GM18499 (cell line): ENCODE data around the gene HDAC4.

Experiments
- ATAC-seq: cut with Tn5 transposase; IDR thresholded peaks from one replicate; pipeline ENCODE4 v1.9.1; 2021; ENCODE audit warnings: moderate number of reproducible peaks; ENCODE audit not compliant: insufficient read depth, unreplicated experiment

HDAC4 gene

DNA sequence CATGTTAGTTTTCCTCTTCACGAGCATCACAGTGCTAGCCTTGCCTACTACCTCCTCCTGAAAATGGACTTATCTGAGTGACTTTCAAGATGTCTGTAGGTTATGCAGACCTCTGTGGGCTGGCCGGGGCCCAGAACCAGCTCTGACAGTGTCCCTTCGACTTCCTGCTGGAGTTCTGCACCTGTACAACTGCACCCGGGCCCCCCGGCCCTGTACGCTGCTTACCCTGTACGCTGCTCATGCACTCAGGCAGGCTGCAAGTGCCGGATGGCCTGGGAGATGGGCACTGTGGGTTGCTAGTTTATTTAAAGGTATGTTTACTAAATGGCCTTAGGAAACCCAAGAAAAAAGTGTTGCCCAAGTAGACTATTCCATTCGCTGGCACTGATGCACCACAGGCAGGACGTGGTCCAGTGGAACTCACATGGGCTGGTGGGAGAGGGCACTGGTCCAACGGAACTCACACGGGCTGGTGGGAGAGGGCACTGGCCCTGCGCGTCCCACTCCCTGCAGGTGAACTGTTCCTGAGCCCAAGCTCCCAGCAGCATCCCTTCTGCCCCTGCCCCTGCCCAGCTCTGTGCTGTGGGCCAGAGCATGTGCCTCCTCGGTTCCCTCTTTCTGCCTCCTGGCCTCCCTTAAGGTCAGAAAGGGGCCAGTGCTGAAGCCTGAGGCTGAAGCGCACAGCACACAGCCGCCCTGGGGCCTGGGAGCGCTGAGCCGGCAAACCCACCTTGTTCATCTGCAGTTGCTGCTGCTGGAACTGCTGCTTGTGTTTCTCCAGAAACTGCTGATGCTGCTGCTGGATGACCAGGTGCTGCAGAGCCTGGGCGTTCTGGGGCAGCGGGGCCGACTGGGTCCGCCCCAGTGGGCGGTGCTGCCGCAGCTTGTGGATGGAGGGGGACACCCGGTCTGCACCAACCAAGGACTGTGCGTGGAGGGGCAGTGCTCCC is 274.8 kb downstream of the HDAC4 start:
- ATAC-seq = no peak

DNA sequence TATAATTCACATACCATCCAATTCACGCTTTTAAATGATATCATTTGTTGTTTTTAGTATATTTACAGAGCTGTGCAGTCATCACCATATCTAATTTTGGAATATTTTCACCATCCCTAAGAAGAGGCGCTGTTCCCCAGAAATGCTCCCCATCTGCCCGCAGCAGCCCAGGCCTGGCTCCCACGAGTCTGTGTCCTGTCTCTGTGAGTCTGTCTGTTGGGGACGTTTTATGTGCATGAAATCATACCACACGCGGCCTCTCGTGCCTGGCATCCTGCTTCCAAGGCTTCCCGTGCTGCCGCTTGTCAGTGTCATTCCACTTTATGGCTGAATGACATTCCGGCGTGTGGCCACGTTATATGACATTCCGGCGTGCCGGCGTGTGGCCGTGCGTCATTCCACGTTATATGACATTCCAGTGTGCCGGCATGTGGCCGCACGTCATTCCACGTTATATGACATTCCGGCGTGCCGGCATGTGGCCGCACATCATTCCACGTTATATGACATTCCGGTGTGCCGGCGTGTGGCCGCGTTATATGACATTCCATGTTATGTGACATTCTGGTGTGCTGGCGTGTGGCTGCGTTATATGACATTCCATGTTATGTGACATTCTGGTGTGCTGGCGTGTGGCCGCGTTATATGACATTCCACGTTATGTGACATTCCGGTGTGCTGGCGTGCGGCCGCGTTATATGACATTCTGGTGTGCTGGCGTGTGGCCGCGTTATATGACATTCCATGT is 276.5 kb downstream of the HDAC4 start:
- no peak for ATAC-seq

DNA sequence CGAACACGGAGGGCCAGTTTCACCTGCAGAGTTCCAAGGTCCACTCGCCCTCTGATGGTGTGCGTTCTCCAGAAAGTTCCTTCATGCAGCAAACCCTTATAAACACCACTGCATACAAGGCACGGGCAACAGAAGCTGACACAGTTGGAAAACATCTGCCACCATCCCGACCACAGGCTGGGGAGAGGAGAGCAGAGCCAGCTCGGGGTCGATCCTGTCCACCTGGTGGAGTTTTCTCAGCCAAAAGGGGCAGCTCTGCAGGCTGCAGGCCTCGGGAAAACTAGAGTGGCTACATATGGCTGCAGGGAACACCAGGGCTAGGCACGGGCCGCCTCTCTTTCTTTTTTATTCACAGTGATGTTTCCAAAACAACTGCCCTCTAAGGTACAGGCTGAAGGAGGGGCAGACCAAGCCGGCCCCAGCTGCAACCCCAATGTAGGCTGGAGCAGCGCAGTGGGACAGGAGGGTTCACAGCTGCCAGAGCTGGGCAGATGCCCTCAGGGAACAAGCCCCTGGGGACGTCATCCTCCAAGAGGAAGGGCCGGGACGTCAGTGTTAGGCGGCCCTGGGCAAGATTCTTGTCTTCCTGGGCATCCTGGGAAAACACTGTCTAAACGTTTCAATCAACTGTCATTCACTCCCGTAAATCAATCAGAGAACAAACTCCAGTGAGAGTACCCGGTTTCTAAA is 278.3 kb downstream of the HDAC4 start:
- ATAC-seq = no peak

DNA sequence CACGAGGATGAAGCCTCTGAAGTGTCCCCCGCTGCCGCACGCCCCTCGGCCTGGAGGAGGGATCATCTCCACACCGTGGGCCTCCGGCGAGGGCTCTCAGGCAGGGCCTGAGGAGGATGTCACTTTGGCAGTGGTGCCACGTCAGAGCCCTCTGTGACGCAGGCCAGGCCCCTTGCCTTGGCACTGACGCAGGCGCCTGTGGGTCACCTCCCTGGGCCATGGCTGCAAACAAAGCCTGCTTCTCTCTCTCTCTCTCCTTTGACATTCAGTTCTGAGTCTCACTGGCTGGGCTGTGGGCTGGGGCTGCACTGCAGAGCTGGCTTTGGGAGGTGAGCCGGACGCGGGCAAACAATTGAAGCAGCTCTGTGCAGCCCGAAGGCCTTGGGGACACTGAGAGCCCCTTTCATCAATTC is 279.2 kb downstream of the HDAC4 start:
- ATAC-seq = no peak

DNA sequence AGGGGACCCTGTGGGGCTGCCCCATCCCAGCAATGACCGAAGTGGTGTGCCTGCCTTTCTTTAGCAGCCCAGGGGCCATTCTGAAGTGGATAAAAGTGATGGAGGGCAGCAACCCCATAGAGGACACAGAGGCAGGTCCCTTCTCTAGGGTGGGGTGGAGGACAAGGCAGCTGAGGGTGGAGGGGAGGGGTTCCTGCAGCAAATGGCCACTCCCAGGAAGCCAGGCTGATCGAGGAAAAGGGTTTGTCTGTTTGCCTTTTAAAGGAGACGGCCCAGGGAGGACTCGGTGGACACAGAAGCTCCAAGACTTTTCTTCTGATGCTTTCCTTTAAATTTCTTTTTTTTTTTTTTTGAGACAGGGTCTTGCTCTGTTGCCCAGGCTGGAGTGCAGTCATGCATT is 280.2 kb downstream of the HDAC4 start:
- no peak for ATAC-seq

DNA sequence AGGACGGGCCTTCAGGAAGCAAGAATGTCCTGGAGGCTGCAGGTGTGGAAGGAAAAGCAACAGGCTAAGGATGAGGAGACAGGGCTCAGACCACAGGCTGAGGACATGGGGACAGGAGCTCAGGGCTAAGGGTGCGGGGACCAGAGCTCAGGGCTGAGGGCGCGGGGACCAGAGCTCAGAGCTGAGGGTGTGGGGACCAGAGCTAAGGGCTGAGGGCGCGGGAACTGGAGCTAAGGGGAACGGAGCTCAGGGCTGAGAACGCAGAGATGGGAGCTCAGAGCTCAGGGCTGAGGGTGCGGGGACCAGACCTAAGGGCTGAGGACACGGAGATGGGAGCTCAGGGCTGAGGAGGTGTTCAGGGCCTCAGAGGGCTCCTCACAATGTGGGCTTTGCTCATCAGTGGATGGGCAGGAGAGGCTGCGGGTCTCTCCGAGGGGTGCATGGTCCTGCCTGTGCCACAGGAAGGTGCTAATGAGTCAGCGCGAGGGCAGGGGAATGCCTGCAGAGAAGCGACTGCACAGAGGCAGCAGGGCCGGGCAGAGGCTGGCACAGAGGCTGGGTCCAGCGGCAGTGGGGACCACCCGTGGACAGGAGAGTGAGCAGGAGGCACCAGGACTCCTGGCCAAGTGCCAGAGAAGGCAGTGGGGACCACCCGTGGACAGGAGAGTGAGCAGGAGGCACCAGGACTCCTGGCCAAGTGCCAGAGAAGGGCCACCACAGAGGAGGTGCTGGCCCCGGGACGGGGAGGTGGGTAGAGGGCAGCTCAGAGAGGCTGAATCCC is 281.3 kb downstream of the HDAC4 start:
- ATAC-seq = no peak

DNA sequence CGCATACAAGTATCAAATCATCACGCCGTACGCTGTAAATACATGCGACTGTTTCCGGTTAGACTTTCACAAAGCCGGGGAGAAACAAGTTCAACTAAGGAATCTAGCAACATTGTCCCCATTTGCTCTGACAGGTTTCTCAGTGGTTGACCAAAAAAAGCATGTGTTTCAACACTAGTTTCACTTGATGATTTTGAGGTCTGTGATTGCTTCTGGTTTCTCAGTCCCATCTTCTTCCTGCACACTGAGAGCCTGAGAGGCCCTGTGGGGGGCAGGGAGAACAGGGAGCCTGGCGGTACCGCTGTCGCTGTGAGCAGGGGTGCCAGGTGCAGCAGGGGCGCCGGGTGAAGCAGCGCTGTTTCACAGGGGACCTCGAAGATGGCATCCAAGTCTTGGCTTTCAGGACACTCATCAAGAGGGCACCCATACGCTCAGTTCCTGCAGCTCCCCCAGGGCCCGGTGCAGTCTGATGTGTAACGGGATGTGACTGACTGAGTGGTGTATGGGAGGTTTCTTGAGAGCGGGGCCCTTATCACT is 282.1 kb downstream of the HDAC4 start:
- ATAC-seq = no peak

DNA sequence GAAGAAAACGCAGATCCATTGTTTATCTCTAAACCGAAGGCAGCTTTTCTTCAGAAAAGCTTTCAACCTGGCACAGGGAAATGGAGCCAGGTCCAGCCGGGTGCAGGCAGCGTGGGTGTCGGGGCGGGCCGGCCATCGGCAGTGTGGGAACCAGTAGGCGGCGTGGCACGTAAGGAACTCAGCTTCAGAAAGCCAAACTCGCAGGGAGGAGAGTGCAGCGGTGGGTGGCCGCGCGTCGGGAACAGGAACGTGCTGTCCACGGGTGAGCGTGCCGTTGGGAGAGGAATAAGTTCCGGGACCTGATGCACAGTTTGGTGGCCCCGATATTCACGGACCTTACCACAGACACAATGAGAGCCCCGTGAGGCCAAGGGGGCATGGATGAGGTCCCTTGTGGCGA is 282.6 kb downstream of the HDAC4 start:
- no peak for ATAC-seq

DNA sequence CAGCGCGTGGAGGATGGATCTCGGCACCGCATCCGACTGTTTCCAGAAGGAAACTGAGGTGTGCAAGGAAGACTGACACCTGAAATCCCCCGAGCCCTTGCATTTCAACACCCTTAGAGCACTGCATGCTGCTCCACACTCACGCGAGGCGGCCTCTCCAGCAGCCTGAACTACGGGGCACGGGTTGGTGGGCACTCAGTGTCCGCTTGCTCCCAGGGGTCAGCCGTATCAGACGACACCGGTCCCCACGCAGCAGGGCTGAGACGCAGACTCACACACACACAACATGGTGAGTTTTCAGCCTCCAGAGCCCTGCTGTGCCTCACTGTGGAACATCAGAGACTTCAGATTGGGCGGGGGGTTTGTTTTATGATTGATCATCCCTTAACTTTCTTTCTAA is 283.0 kb downstream of the HDAC4 start:
- ATAC-seq = no peak

DNA sequence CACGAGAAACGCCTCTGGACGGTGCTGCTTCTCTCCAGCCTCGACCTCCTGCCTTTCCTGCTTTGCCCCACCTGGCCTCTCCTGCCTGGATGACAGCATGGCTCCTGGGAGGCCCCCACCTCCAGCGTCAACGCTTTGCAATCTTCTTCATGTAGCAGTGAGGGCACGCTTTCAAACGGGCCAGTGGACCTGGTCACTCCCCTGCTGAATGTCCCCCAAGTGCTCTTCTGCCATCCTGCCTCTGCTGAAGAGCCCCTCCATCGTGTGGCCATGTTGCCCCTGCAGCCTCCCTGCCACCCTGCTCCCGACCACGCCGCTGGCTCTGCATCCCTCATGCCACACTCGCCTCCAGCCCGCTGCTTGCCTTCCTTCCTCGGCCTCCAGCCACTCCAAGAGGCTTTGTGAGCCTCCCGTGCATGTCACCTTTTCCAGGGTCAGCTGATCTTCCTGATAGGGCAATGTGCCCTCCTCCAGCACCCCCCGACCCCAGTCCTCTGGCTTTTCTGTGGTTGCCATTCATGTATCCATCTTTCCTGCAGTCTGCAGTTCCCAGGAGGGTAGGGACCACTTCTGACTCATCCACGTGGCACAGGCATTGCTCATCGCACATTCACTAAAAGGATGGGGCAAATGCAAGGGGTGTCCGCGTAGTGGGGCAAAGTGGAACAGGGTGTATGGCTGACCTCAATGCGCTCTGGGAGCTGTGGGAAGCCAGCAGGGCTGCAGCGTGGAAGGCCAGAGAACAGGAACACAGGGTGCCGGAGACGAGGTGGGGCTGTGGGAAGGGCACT is 284.2 kb downstream of the HDAC4 start:
- no peak for ATAC-seq

DNA sequence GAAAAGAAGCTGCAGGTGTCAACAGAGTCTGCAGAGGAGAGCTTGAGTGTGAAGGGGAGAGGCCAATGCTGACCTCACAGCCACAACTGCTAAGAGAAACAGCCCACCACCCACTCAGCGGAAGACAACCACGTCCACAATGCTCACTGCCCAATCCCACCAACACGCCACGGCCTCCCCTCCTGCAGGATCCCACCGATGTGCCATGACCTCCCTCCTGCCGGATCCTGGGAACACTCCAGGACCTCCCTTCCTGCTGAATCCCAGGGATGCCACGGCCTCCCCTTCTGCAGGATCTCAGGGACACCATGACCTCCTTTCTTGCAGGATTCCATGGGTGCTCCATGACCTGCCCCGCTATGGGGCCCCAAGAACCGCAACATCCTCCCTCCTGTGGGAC is 285.2 kb downstream of the HDAC4 start:
- ATAC-seq = no peak

DNA sequence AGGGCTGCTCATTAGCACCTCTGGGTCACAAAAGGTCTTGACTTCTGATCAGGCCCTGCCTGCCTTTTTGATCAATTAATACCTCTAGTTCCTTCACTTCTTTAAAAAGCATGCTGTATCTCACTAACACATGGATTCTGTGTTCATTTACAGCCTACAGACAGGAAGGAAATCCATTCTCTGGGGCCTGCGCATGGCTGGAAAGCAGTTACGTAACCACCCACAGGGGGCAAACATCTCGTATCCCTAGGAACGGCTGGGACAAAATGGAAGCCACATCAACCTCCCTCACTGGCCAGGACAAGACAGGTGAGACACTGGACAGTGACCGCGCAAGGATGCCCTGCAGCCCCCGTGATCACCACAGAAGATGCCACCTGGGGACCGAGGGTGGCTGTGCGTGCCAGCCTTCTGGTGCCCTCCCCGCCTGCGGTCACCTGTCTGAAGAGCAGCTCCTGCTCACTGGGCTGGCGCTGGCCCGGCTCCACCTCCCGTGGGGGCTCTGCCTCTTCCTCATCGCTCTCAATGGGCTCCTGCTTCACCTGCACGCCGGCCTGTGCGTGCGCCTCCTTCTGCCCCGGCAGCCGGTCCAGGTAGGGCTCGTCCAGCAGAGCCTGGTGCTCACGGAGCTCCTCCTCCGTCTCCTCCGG is 286.1 kb downstream of the HDAC4 start:
- no peak for ATAC-seq

DNA sequence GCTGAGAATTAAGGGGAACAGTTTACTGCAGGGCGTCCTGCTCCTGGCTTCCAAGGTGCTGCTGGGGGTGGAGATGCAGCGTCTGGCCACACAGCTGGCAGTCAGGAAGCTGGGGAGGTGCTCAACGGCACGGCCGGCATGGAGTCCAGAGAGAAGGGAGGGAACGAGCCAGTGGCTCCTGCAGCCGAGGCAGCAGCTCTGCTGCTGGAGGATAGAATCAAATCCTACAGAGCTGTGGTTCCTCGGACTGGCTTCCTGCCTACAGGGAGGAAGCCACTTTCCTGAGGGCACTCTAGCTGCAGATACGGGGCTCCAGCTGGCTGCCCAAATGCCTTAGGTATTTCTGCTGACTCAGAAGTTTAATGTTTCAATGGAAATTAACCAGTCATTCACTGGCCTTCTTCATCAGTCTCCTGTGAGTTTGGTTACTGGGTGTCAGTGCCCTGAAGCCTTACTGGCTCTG is 286.7 kb downstream of the HDAC4 start:
- no peak for ATAC-seq

DNA sequence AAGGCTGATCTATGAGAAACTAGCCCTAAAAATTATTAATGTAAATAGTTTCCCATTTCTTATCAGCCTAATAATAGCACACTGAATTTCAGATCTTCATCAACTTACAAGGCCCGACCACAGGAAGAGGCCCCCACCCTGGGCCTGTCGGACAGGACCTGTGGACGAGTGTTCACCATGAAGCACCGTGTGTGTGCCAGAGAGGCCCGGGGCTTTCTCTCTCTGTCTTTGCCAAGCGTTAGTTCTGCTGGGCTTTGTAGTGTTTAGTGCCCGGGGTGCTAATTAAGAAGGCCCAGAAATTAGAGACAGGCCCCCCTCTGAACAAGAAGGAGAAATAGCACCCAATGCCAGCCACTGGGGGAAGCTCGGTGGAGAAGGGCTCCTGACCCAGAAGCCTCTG is 287.2 kb downstream of the HDAC4 start:
- ATAC-seq = no peak

DNA sequence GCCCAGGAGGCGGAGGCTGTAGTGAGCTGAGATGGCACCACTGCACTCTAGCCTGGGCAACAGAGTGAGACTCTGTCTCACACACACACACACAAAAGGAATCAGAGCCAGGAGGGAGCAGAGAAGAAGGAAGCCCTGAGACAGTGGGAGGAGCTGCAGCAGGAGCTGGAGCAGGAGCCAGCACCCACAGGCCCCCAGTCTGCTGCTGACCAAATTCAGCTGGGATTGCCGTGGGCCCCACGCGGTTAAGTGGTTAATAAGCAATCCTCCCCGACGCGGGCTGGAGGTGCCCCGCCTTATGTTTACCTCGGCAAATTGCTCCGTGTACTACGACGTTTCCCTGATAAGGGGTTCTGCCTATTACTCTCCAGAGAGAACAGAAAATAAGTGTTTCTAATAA is 287.6 kb downstream of the HDAC4 start:
- no peak for ATAC-seq

DNA sequence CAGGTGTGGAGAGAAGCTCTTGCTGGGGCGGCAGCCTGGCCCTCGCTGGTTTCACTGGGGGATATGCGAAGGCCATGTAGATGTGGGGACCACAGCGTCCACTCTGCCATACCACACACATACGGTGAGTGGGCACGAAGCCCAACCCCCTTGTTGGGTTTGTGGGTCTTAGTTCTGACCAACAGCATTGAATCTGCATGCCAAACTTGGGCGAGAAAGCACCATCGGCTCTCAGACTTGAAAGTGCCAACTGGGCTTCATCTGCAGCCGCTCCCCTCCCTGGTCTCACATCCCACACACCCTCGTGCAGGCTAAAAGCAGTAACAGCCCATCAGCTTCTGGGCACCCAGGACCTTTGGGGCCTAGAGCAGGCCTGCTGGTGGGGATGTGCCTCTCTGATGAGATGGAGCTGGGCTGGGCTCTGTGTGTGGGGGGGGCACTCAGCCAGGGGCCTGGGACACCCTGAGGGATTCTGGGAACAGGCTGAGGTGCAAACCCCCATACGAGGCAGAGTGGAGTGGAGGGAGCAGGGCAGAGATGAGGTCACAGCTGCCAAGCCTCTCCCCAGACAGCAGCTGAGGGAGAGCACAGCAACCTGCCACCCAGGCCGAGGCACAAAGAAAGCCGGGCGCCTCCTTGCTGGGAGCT is 288.6 kb downstream of the HDAC4 start:
- no peak for ATAC-seq

DNA sequence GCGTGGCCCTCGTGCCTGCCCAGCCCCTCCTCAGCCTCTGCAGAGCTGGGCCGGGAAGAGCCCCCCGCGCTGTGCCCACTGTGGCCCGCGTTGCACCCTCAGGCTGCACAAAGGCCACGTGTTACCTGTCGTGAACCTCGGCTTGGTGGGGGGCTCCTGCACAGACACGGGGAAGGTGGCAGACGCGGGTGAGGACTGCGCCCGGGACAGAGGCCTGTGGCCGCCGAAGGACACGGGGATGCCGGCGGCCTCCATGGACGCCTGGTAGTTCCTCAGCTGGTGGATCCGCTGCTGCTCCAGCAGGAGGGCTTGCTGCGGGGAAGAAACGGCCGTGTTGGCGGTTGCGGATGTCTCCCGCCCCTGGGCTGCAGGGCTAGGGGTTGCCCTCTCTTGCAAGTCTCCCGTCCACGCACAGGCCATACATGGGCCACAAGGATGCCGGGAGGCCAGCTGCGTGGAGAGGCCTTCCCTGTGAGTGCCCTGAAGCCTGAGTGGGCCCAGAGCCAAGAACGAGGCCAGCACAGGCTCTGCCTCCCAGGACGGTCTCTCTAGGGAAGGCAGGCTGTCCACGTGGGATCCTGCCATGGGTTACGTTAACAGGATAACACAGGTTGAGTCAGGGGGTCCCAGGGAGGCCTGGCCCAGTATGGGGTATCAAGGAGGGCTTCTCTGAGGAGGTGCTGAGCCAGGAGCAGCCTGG is 289.3 kb downstream of the HDAC4 start:
- no peak for ATAC-seq
